Kidney epithelial cell (primary cell): ENCODE data around the gene RNF214. TPM values are rescaled to one million over a fixed set of nuclear protein-coding genes. Genes with fewer than 3 reads are reported as not detected.

Experiments used
- DNase-seq: peaks from one replicate; pipeline ENCODE4 v3.0.0-alpha.2; 2010; ENCODE audit warnings: low read depth
- H3K27me3 ChIP-seq: 2 replicates; pipeline ENCODE4 v1.6.0; 2011; ENCODE audit warnings: low read length; ENCODE audit not compliant: control insufficient read depth, insufficient read depth
- H3K36me3 ChIP-seq: 2 replicates; pipeline ENCODE4 v1.5.1; 2011; ENCODE audit warnings: low read length; ENCODE audit not compliant: control insufficient read depth, insufficient read depth
- H3K4me3 ChIP-seq: 2 replicates; pipeline ENCODE4 v1.5.1; 2011; ENCODE audit warnings: low read depth, mild to moderate bottlenecking, control low read depth, low read length
- total RNA-seq: library from RNA; depleted of rRNA; stranded (reverse); fragments of >200 nt; gene quantifications from 2 replicates; pipeline ENCODE4 v1.2.3, GENCODE V29; 2015
- TF ChIP-seq, protein P1 (sequence below): IDR thresholded peaks from 2 replicates; pipeline ENCODE4 v1.5.1; 2011; ENCODE audit warnings: mild to moderate bottlenecking, moderate library complexity, low read length, control low read depth, inconsistent platforms; ENCODE audit not compliant: insufficient read depth, poor library complexity, severe bottlenecking

Gene RNF214
- total RNA-seq, 1 donor from 2014 or later = 11.7 TPM

- no peak overlapping the region for H3K4me3 ChIP-seq
- no peaks in the 10 kb centered on the region for H3K36me3 ChIP-seq
- no peak for DNase-seq
- TF ChIP-seq, protein P1, sequence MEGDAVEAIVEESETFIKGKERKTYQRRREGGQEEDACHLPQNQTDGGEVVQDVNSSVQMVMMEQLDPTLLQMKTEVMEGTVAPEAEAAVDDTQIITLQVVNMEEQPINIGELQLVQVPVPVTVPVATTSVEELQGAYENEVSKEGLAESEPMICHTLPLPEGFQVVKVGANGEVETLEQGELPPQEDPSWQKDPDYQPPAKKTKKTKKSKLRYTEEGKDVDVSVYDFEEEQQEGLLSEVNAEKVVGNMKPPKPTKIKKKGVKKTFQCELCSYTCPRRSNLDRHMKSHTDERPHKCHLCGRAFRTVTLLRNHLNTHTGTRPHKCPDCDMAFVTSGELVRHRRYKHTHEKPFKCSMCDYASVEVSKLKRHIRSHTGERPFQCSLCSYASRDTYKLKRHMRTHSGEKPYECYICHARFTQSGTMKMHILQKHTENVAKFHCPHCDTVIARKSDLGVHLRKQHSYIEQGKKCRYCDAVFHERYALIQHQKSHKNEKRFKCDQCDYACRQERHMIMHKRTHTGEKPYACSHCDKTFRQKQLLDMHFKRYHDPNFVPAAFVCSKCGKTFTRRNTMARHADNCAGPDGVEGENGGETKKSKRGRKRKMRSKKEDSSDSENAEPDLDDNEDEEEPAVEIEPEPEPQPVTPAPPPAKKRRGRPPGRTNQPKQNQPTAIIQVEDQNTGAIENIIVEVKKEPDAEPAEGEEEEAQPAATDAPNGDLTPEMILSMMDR = no peak
- no peaks in the 10 kb centered on the region for H3K27me3 ChIP-seq
These were observed 57.3 kb downstream of the RNF214 start for GRCh38 chr11:117289795-117290194.

- DNase-seq = no peak
- TF ChIP-seq, protein P1 = no peak
- no peaks in the 10 kb centered on the region for H3K36me3 ChIP-seq
These were observed 58.4 kb downstream of the RNF214 start, which contains the start of gene BACE1-AS for GRCh38 chr11:117290809-117291396. BACE1-AS (plus strand) TSS chr11:117291346.

GRCh38 chr11:117292616-117293015 lies 60.1 kb downstream of the RNF214 start:
- TF ChIP-seq, protein P1 = no peak
- H3K27me3 ChIP-seq = no peaks in the 10 kb centered on the region
- no peak for DNase-seq
- H3K4me3 ChIP-seq = no peak overlapping the region
- H3K36me3 ChIP-seq = no peaks in the 10 kb centered on the region

More at GRCh38 chr11:117290809-117291396, 58.4 kb downstream of the RNF214 start, which contains the start of gene BACE1-AS:
- Histone ChIP-seq H3K27me3 (no peaks in the 10 kb centered on the region), H3K4me3 (no peak within 1 kb of the TSS)

- DNase-seq = no peak
- Histone ChIP-seq H3K27me3 (no peaks in the 10 kb centered on the region), H3K36me3 (no peaks in the 10 kb centered on the region), H3K4me3 (no peak overlapping the region)
- TF ChIP-seq, protein P1 = no peak
These were observed 63.1 kb downstream of the RNF214 start for GRCh38 chr11:117295438-117296137.

GRCh38 chr11:117296881-117297280 lies 64.4 kb downstream of the RNF214 start:
- TF ChIP-seq, protein P1 = no peak
- no peak for DNase-seq
- Histone ChIP-seq H3K36me3 (no peaks in the 10 kb centered on the region), H3K4me3 (no peak overlapping the region), H3K27me3 (no peaks in the 10 kb centered on the region)

- TF ChIP-seq, protein P1 = no peak
- H3K27me3 ChIP-seq = no peaks in the 10 kb centered on the region
- DNase-seq = no peak
- H3K4me3 ChIP-seq = no peak overlapping the region
- no peaks in the 10 kb centered on the region for H3K36me3 ChIP-seq
These were observed 65.7 kb downstream of the RNF214 start for GRCh38 chr11:117298195-117298594.
